Endothelial cell of umbilical vein (primary cell): ENCODE data around the gene GRID1.

Experiments
- CTCF ChIP-seq, 2 donors: IDR thresholded peaks; 1 replicate in 1 of 2; 2 replicates in 1 of 2; pipeline ENCODE4 v1.5.1; 2011; ENCODE audit warnings: low read length in 2 of 2, mild to moderate bottlenecking in 2 of 2, moderate library complexity in 2 of 2, control low read depth in 1 of 2, inconsistent platforms in 1 of 2, low read depth in 1 of 2; ENCODE audit not compliant: insufficient read depth in 1 of 2; ENCODE audit errors: extremely low read depth in 1 of 2
- EZH2 ChIP-seq: IDR thresholded peaks from 2 replicates; pipeline ENCODE4 v1.6.1; 2012; ENCODE audit warnings: borderline replicate concordance, low read depth, mild to moderate bottlenecking, moderate library complexity, low read length, inconsistent platforms; ENCODE audit not compliant: severe bottlenecking
- FOS ChIP-seq: IDR thresholded peaks from 2 replicates; pipeline ENCODE4 v1.6.1; 2011; ENCODE audit warnings: mild to moderate bottlenecking, low read length, moderate library complexity, borderline replicate concordance; ENCODE audit not compliant: insufficient read depth
- MAX ChIP-seq: IDR thresholded peaks from 2 replicates; pipeline ENCODE4 v1.6.1; 2011; ENCODE audit not compliant: insufficient read depth, insufficient read length
- POLR2AphosphoS5 ChIP-seq: IDR thresholded peaks from 2 replicates; pipeline ENCODE4 v1.6.1; 2012; ENCODE audit warnings: low read depth, mild to moderate bottlenecking, control low read depth, low read length, moderate library complexity; ENCODE audit not compliant: insufficient read depth

- TF ChIP-seq CTCF (IDR thresholded peaks at IDR 0.05; ENCODE audit: extremely low read depth in 1 of 2, insufficient read depth in 1 of 2, low read depth in 1 of 2, low read length in 2 of 2) (no peak), MAX (no peak), POLR2AphosphoS5 (no peak), EZH2 (no peak), FOS (no peak)
Measured at GRCh38 chr10:86372784-86373239, 6.2 kb upstream of the GRID1 start.
